Vagina (tissue), 2 donors: ENCODE results near the gene KRT28.

ENCODE experiments used
- POLR2A ChIP-seq, 2 donors: fragments of 450-650 bp; IDR thresholded peaks; one replicate each; pipeline ENCODE4 v1.6.1; 2017; ENCODE audit warnings: antibody characterized with exemption in 2 of 2, mild to moderate bottlenecking in 2 of 2, moderate library complexity in 2 of 2
- TF ChIP-seq, protein P1 (sequence below), 3 experiments: fragments of 450-650 bp in 2 of 3; fragments of 200-600 bp in 1 of 3; sonication (generic) in 1 of 3; IDR thresholded peaks; one replicate each; pipeline ENCODE4 v1.5.1; 2017 to 2019; ENCODE audit warnings: antibody characterized with exemption in 3 of 3, mild to moderate bottlenecking in 2 of 3, moderate library complexity in 2 of 3

DNA sequence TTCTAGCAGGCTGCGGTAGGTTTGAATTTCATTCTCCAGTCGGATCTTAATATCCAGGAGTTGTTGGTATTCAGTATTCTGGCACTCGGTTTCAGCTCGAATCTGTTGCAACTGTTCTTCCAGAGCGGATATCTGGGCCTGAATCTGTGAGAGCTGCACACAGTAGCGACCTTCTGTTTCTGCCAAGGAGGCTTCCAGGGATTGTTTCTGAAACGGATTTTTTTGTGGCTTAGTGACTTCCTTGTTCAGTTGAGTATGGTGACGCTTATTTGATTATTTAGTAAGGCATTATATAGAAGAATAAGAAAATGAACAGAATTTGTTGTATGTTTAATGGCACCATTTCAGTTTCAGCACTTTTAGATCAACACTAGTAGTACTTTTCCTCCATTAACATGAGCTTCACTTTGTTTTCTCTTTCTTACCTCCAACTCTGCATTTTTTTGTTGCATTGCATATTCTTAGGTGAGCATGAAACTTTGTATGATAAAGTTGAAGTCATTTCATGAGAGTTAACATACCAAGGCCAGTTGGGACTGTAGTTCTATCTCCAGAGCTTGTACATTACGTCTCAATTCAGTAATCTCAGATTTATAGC lies 19.9 kb upstream of the KRT28 start:
- TF ChIP-seq, protein P1, sequence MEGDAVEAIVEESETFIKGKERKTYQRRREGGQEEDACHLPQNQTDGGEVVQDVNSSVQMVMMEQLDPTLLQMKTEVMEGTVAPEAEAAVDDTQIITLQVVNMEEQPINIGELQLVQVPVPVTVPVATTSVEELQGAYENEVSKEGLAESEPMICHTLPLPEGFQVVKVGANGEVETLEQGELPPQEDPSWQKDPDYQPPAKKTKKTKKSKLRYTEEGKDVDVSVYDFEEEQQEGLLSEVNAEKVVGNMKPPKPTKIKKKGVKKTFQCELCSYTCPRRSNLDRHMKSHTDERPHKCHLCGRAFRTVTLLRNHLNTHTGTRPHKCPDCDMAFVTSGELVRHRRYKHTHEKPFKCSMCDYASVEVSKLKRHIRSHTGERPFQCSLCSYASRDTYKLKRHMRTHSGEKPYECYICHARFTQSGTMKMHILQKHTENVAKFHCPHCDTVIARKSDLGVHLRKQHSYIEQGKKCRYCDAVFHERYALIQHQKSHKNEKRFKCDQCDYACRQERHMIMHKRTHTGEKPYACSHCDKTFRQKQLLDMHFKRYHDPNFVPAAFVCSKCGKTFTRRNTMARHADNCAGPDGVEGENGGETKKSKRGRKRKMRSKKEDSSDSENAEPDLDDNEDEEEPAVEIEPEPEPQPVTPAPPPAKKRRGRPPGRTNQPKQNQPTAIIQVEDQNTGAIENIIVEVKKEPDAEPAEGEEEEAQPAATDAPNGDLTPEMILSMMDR (IDR thresholded peaks at IDR 0.05): no peak
- no peak for TF ChIP-seq POLR2A (IDR thresholded peaks at IDR 0.05)
